ENCODE data around the gene EMILIN3.
A peak's percentile ranks its signal among the peaks of the same experiment; 100 is the strongest.

EMILIN3 gene

GRCh38 chr20:41366546-41367392 lies at the start of gene EMILIN3:
TSS of gene EMILIN3 (minus strand) at chr20:41366818. CDS start at chr20:41366634, 184 bp downstream.
- Mint-ChIP-seq H3K4me1 (peaks cover 7% of the 10 kb centered on the region), H3K36me3 (no peaks in the 10 kb centered on the region), H3K27ac (no peak within 1 kb of the TSS), H3K4me3 (peak within 1 kb of the TSS; percentile 35), H3K9me3 (no peaks in the 10 kb centered on the region)
- no peak for DNase-seq (ENCODE audit: low spot score in 2 of 2)
- no peak for ATAC-seq

GRCh38 chr20:41415191-41415590 lies 48.6 kb upstream of the EMILIN3 start:
- H3K4me3 Mint-ChIP-seq, result no peak overlapping the region
- DNase-seq (ENCODE audit: low spot score in 2 of 2) (no peak), ATAC-seq (no peak)
- H3K4me1 Mint-ChIP-seq, result no peaks in the 10 kb centered on the region
- H3K36me3 Mint-ChIP-seq, result peaks cover 82% of the 10 kb centered on the region
- peak overlapping the region; percentile 48 for H3K27ac Mint-ChIP-seq
- H3K9me3 Mint-ChIP-seq, result no peaks in the 10 kb centered on the region

- H3K9me3 Mint-ChIP-seq, result no peaks in the 10 kb centered on the region
- no peak overlapping the region for H3K4me3 Mint-ChIP-seq
- peaks cover 74% of the 10 kb centered on the region for H3K36me3 Mint-ChIP-seq
These were observed 46.6 kb upstream of the EMILIN3 start for GRCh38 chr20:41413169-41413568.

GRCh38 chr20:41412324-41413120 lies 45.9 kb upstream of the EMILIN3 start:
- Mint-ChIP-seq H3K4me3 (no peak overlapping the region), H3K9me3 (no peaks in the 10 kb centered on the region), H3K4me1 (peaks cover 16% of the 10 kb centered on the region), H3K27ac (no peak overlapping the region), H3K36me3 (peaks cover 69% of the 10 kb centered on the region)
- no peak for ATAC-seq
- DNase-seq (ENCODE audit: low spot score in 2 of 2), result no peak

More at GRCh38 chr20:41413169-41413568, 46.6 kb upstream of the EMILIN3 start:
- Mint-ChIP-seq H3K27ac (no peak overlapping the region), H3K4me1 (peaks cover 15% of the 10 kb centered on the region)
- no peak for ATAC-seq
- no peak for DNase-seq (ENCODE audit: low spot score in 2 of 2)

GRCh38 chr20:41411391-41411847 lies 44.8 kb upstream of the EMILIN3 start:
- no peak overlapping the region for H3K27ac Mint-ChIP-seq
- DNase-seq (ENCODE audit: low spot score in 2 of 2), result no peak
- H3K36me3 Mint-ChIP-seq, result peaks cover 58% of the 10 kb centered on the region
- no peak overlapping the region for H3K4me3 Mint-ChIP-seq
- no peak for ATAC-seq
- peaks cover 16% of the 10 kb centered on the region for H3K4me1 Mint-ChIP-seq
- no peaks in the 10 kb centered on the region for H3K9me3 Mint-ChIP-seq

GRCh38 chr20:41408986-41409385 lies 42.4 kb upstream of the EMILIN3 start:
- Mint-ChIP-seq H3K36me3 (peaks cover 38% of the 10 kb centered on the region), H3K4me3 (no peak overlapping the region), H3K4me1 (peaks cover 16% of the 10 kb centered on the region), H3K27ac (peak overlapping the region; percentile 82), H3K9me3 (no peaks in the 10 kb centered on the region)
- ATAC-seq, result no peak
- no peak for DNase-seq (ENCODE audit: low spot score in 2 of 2)

GRCh38 chr20:41408156-41408794 lies 41.7 kb upstream of the EMILIN3 start:
- H3K4me1 Mint-ChIP-seq, result peaks cover 16% of the 10 kb centered on the region
- peak overlapping the region; percentile 82 for H3K27ac Mint-ChIP-seq
- no peaks in the 10 kb centered on the region for H3K9me3 Mint-ChIP-seq
- DNase-seq (ENCODE audit: low spot score in 2 of 2) (no peak), ATAC-seq (peak; percentile 68)
- peaks cover 36% of the 10 kb centered on the region for H3K36me3 Mint-ChIP-seq
- H3K4me3 Mint-ChIP-seq, result no peak overlapping the region

GRCh38 chr20:41407607-41408006 lies 41.0 kb upstream of the EMILIN3 start:
- H3K4me1 Mint-ChIP-seq, result peaks cover 16% of the 10 kb centered on the region
- peak overlapping the region; percentile 70 for H3K27ac Mint-ChIP-seq
- no peak overlapping the region for H3K4me3 Mint-ChIP-seq
- peaks cover 37% of the 10 kb centered on the region for H3K36me3 Mint-ChIP-seq
- no peaks in the 10 kb centered on the region for H3K9me3 Mint-ChIP-seq
- ATAC-seq, result peak; percentile 64
- no peak for DNase-seq (ENCODE audit: low spot score in 2 of 2)

GRCh38 chr20:41406896-41407444 lies 40.4 kb upstream of the EMILIN3 start:
- Mint-ChIP-seq H3K4me3 (no peak overlapping the region), H3K9me3 (no peaks in the 10 kb centered on the region), H3K4me1 (peaks cover 16% of the 10 kb centered on the region), H3K27ac (peak overlapping the region; percentile 70), H3K36me3 (peaks cover 31% of the 10 kb centered on the region)
- ATAC-seq (no peak), DNase-seq (ENCODE audit: low spot score in 2 of 2) (no peak)

GRCh38 chr20:41406353-41406752 lies 39.7 kb upstream of the EMILIN3 start:
- H3K9me3 Mint-ChIP-seq, result no peaks in the 10 kb centered on the region
- H3K36me3 Mint-ChIP-seq, result peaks cover 25% of the 10 kb centered on the region
- peaks cover 16% of the 10 kb centered on the region for H3K4me1 Mint-ChIP-seq
- no peak overlapping the region for H3K4me3 Mint-ChIP-seq
- H3K27ac Mint-ChIP-seq, result no peak overlapping the region
- no peak for DNase-seq (ENCODE audit: low spot score in 2 of 2)
- ATAC-seq, result no peak

GRCh38 chr20:41405436-41405835 lies 38.8 kb upstream of the EMILIN3 start:
- DNase-seq (ENCODE audit: low spot score in 2 of 2), result no peak
- Mint-ChIP-seq H3K4me3 (no peak overlapping the region), H3K4me1 (peaks cover 16% of the 10 kb centered on the region), H3K36me3 (peaks cover 23% of the 10 kb centered on the region), H3K27ac (no peak overlapping the region), H3K9me3 (no peaks in the 10 kb centered on the region)
- no peak for ATAC-seq

GRCh38 chr20:41403604-41404003 lies 37.0 kb upstream of the EMILIN3 start:
- H3K27ac Mint-ChIP-seq, result no peak overlapping the region
- peaks cover 15% of the 10 kb centered on the region for H3K36me3 Mint-ChIP-seq
- DNase-seq (ENCODE audit: low spot score in 2 of 2), result no peak
- H3K4me1 Mint-ChIP-seq, result peaks cover 5% of the 10 kb centered on the region
- H3K4me3 Mint-ChIP-seq, result no peak overlapping the region
- no peak for ATAC-seq
- H3K9me3 Mint-ChIP-seq, result no peaks in the 10 kb centered on the region

- Mint-ChIP-seq H3K4me1 (peaks cover 4% of the 10 kb centered on the region), H3K27ac (no peak overlapping the region), H3K36me3 (peaks cover 6% of the 10 kb centered on the region), H3K9me3 (no peaks in the 10 kb centered on the region), H3K4me3 (no peak overlapping the region)
- ATAC-seq (no peak), DNase-seq (ENCODE audit: low spot score in 2 of 2) (no peak)
These were observed 31.8 kb upstream of the EMILIN3 start for GRCh38 chr20:41398408-41398807.

- Mint-ChIP-seq H3K9me3 (no peaks in the 10 kb centered on the region), H3K36me3 (no peaks in the 10 kb centered on the region), H3K4me1 (peaks cover 4% of the 10 kb centered on the region), H3K4me3 (no peak overlapping the region), H3K27ac (no peak overlapping the region)
- no peak for DNase-seq (ENCODE audit: low spot score in 2 of 2)
- peak; percentile 17 for ATAC-seq
These were observed 29.3 kb upstream of the EMILIN3 start for GRCh38 chr20:41395667-41396664.
